ENCODE measurements around the gene LRRC58.
"Not testable (repeated sequence)": the region's sequence is repeated elsewhere in the genome, so short reads cannot be mapped to it uniquely, and the experiment has no call there.

Gene LRRC58

GRCh38 chr3:120338517-120338916 lies 10.6 kb downstream of the LRRC58 start:
- no peak for DNase-seq

GRCh38 chr3:120332646-120333045 lies 16.5 kb downstream of the LRRC58 start:
- no peak for DNase-seq

- DNase-seq = no peak
Observed at GRCh38 chr3:120331076-120331475, 18.1 kb downstream of the LRRC58 start.

GRCh38 chr3:120326784-120327183 lies 22.4 kb downstream of the LRRC58 start:
- no peak for DNase-seq

- no peak for DNase-seq
Observed at GRCh38 chr3:120324190-120324589, 25.0 kb downstream of the LRRC58 start.

GRCh38 chr3:120323761-120324160 lies 25.4 kb downstream of the LRRC58 start:
- not testable (repeated sequence) for DNase-seq

- DNase-seq = no peak
Observed at GRCh38 chr3:120311863-120312794, 37.0 kb downstream of the LRRC58 start.

- no peak for DNase-seq
Observed at GRCh38 chr3:120306519-120307455, 42.4 kb downstream of the LRRC58 start.

GRCh38 chr3:120304616-120305015 lies 44.5 kb downstream of the LRRC58 start:
- no peak for DNase-seq

GRCh38 chr3:120302361-120302760 lies 46.8 kb downstream of the LRRC58 start:
- no peak for DNase-seq

- no peak for DNase-seq
Observed at GRCh38 chr3:120300971-120301370, 48.2 kb downstream of the LRRC58 start.

GRCh38 chr3:120299403-120299802 lies 49.8 kb downstream of the LRRC58 start:
- no peak for DNase-seq

- DNase-seq = no peak
Observed at GRCh38 chr3:120298996-120299395, 50.2 kb downstream of the LRRC58 start.

- not testable (repeated sequence) for DNase-seq
Observed at GRCh38 chr3:120291552-120291951, 57.6 kb downstream of the LRRC58 start.

GRCh38 chr3:120289636-120290035 lies 59.5 kb downstream of the LRRC58 start:
- no peak for DNase-seq

GRCh38 chr3:120286465-120286864 lies 62.7 kb downstream of the LRRC58 start:
- DNase-seq = no peak

- no peak for DNase-seq
Observed at GRCh38 chr3:120285508-120285841, 63.7 kb downstream of the LRRC58 start.

GRCh38 chr3:120284747-120285507 lies 64.2 kb downstream of the LRRC58 start, which contains the start of gene GPR156:
GPR156 (minus strand) TSS chr3:120285222; CDS start chr3:120244098, 41,124 bp downstream.
- DNase-seq = no peak

GRCh38 chr3:120281261-120281660 lies 67.9 kb downstream of the LRRC58 start:
- DNase-seq = no peak

GRCh38 chr3:120280566-120280965 lies 68.6 kb downstream of the LRRC58 start:
- no peak for DNase-seq

- DNase-seq = no peak
Observed at GRCh38 chr3:120280026-120280425, 69.1 kb downstream of the LRRC58 start.

- DNase-seq = no peak
Observed at GRCh38 chr3:120276767-120277166, 72.4 kb downstream of the LRRC58 start.

GRCh38 chr3:120275618-120276017 lies 73.5 kb downstream of the LRRC58 start:
- no peak for DNase-seq
